H9 (cell line): ENCODE results near the gene TFB1M. TPM values are rescaled to one million over a fixed set of nuclear protein-coding genes. Genes with fewer than 3 reads are reported as not detected.

Source experiments
- DNase-seq: peaks from one replicate; pipeline ENCODE4 v3.0.0-alpha.2; 2017
- H2AFZ ChIP-seq: one replicate; pipeline ENCODE4 v1.6.1; 2013; ENCODE audit warnings: mild to moderate bottlenecking, low read length, control low read depth, moderate library complexity
- H2AK5ac ChIP-seq: 2 replicates; pipeline ENCODE4 v1.6.1; 2013; ENCODE audit warnings: low read length, control low read depth, mixed read lengths; ENCODE audit not compliant: insufficient read length
- H2BK120ac ChIP-seq: one replicate; pipeline ENCODE4 v1.6.1; 2013; ENCODE audit warnings: low read depth, mild to moderate bottlenecking, low read length, control low read depth, inconsistent platforms; ENCODE audit not compliant: poor library complexity, severe bottlenecking
- H2BK12ac ChIP-seq: 2 replicates; pipeline ENCODE4 v1.6.1; 2013; ENCODE audit warnings: low read length, control low read depth, mixed read lengths, low read depth; ENCODE audit not compliant: insufficient read length
- H2BK15ac ChIP-seq: 2 replicates; pipeline ENCODE4 v1.6.1; 2013; ENCODE audit warnings: low read depth, low read length, control low read depth
- H2BK20ac ChIP-seq: one replicate; pipeline ENCODE4 v1.6.1; 2013; ENCODE audit warnings: low read depth, mild to moderate bottlenecking, low read length, control low read depth, inconsistent platforms; ENCODE audit not compliant: poor library complexity, severe bottlenecking
- H2BK5ac ChIP-seq: 2 replicates; pipeline ENCODE4 v1.6.1; 2013; ENCODE audit warnings: low read length, control low read depth, mixed read lengths; ENCODE audit not compliant: insufficient read length
- H3K14ac ChIP-seq: 2 replicates; pipeline ENCODE4 v1.6.1; 2013; ENCODE audit warnings: low read length, control low read depth; ENCODE audit not compliant: insufficient read depth
- H3K18ac ChIP-seq: 2 replicates; pipeline ENCODE4 v1.6.1; 2013; ENCODE audit warnings: low read depth, mild to moderate bottlenecking, mixed read lengths, low read length, control low read depth; ENCODE audit not compliant: insufficient read length
- H3K23ac ChIP-seq: 2 replicates; pipeline ENCODE4 v1.6.1; 2013; ENCODE audit warnings: low read length, control low read depth, mixed read lengths, low read depth; ENCODE audit not compliant: insufficient read length
- H3K23me2 ChIP-seq: 2 replicates; pipeline ENCODE4 v1.6.1; 2013; ENCODE audit warnings: low read depth, mild to moderate bottlenecking, mixed read lengths, low read length, control low read depth; ENCODE audit not compliant: insufficient read length, poor library complexity, severe bottlenecking
- H3K27ac ChIP-seq: 2 replicates; pipeline ENCODE4 v1.5.1; 2013; ENCODE audit warnings: low read length, control low read depth, mixed read lengths, low read depth; ENCODE audit not compliant: insufficient read length
- H3K27me3 ChIP-seq: 2 replicates; pipeline ENCODE4 v1.6.1; 2013; ENCODE audit warnings: low read length, control low read depth, inconsistent platforms; ENCODE audit not compliant: insufficient read depth
- H3K4ac ChIP-seq: 2 replicates; pipeline ENCODE4 v1.6.1; 2013; ENCODE audit warnings: low read depth, mild to moderate bottlenecking, control low read depth, inconsistent platforms, low read length, moderate library complexity
- H3K4me1 ChIP-seq: 2 replicates; pipeline ENCODE4 v1.6.1; 2013; ENCODE audit warnings: low read length, control low read depth, inconsistent platforms; ENCODE audit not compliant: insufficient read depth
- H3K4me2 ChIP-seq: 2 replicates; pipeline ENCODE4 v1.6.1; 2013; ENCODE audit warnings: low read length, control low read depth, mixed read lengths; ENCODE audit not compliant: insufficient read length, insufficient read depth
- H3K56ac ChIP-seq: 2 replicates; pipeline ENCODE4 v1.6.1; 2013; ENCODE audit warnings: low read depth, mild to moderate bottlenecking, mixed read lengths, low read length, control low read depth; ENCODE audit not compliant: insufficient read length
- H3K79me1 ChIP-seq: 2 replicates; pipeline ENCODE4 v1.6.1; 2013; ENCODE audit warnings: low read depth, mild to moderate bottlenecking, moderate library complexity, low read length, control low read depth, inconsistent platforms; ENCODE audit not compliant: insufficient read depth, poor library complexity, severe bottlenecking
- H3K79me2 ChIP-seq: 2 replicates; pipeline ENCODE4 v1.6.1; 2013; ENCODE audit warnings: low read length, control low read depth, inconsistent platforms; ENCODE audit not compliant: insufficient read depth
- H3K9ac ChIP-seq: 2 replicates; pipeline ENCODE4 v1.6.1; 2013; ENCODE audit warnings: low read length, control low read depth, mixed read lengths; ENCODE audit not compliant: insufficient read length; ENCODE audit errors: extremely low read depth
- H3K9me3 ChIP-seq: one replicate; pipeline ENCODE4 v1.6.1; 2013; ENCODE audit warnings: low read depth, low read length, inconsistent platforms; ENCODE audit not compliant: control insufficient read depth
- H3T11ph ChIP-seq: one replicate; pipeline ENCODE4 v1.6.1; 2013; ENCODE audit warnings: mild to moderate bottlenecking, low read length, control low read depth, inconsistent platforms
- H4K20me1 ChIP-seq: one replicate; pipeline ENCODE4 v1.6.1; 2013; ENCODE audit not compliant: control insufficient read depth, insufficient read length, insufficient read depth
- H4K5ac ChIP-seq: 2 replicates; pipeline ENCODE4 v1.6.1; 2013; ENCODE audit warnings: low read depth, mild to moderate bottlenecking, mixed read lengths, low read length, control low read depth; ENCODE audit not compliant: insufficient read length
- H4K8ac ChIP-seq: replicated peaks from 2 replicates; pipeline ENCODE4 v1.6.1; 2013; ENCODE audit warnings: low read length, control low read depth, mixed read lengths, low read depth; ENCODE audit not compliant: insufficient read length
- H4K91ac ChIP-seq: 2 replicates; pipeline ENCODE4 v1.6.1; 2013; ENCODE audit warnings: low read depth, mild to moderate bottlenecking, moderate library complexity, mixed read lengths, low read length, control low read depth; ENCODE audit not compliant: insufficient read length
- H3K27ac Mint-ChIP-seq, 3 experiments: 2 replicates in 2 of 3; 3 replicates in 1 of 3; pipeline ENCODE4 v1.8.0; 2020 to 2021; ENCODE audit warnings: mixed read lengths in 3 of 3, mild to moderate bottlenecking in 1 of 3, moderate library complexity in 1 of 3
- H3K27me3 Mint-ChIP-seq: 2 replicates; pipeline ENCODE4 v1.8.0; 2021; ENCODE audit warnings: low read depth, mild to moderate bottlenecking, moderate library complexity, mixed read lengths
- H3K36me3 Mint-ChIP-seq, 3 experiments: 2 replicates in 2 of 3; 3 replicates in 1 of 3; pipeline ENCODE4 v1.8.0; 2020 to 2021; ENCODE audit warnings: low read depth in 3 of 3, mixed read lengths in 3 of 3; ENCODE audit not compliant: insufficient read depth in 1 of 3
- H3K4me1 Mint-ChIP-seq, 2 experiments: 2 replicates each; pipeline ENCODE4 v1.8.0; 2020; ENCODE audit warnings: mixed read lengths in 2 of 2
- H3K4me3 Mint-ChIP-seq, 2 experiments: 2 replicates in 1 of 2; 3 replicates in 1 of 2; pipeline ENCODE4 v1.8.0; 2020 to 2021; ENCODE audit warnings: mild to moderate bottlenecking in 2 of 2, mixed read lengths in 2 of 2, moderate library complexity in 1 of 2
- H3K9me3 Mint-ChIP-seq, 2 experiments: 2 replicates in 1 of 2; 3 replicates in 1 of 2; pipeline ENCODE4 v1.8.0; 2020; ENCODE audit warnings: mild to moderate bottlenecking in 2 of 2, mixed read lengths in 2 of 2, moderate library complexity in 1 of 2
- whole genome bisulfite sequencing: extraction: QIAGEN DNeasy Blood & Tissue Kit; methylation state at CpG from one replicate; pipeline ENCODE4 v1.1.7; 2013; ENCODE audit warnings: missing lambda C conversion rate, low lambda C conversion rate, mixed read lengths; ENCODE audit not compliant: insufficient read length; ENCODE audit errors: extremely low coverage; 5-methylcytosine and 5-hydroxymethylcytosine counted together
- total RNA-seq: library from RNA; stranded (reverse); gene quantifications from 2 replicates; pipeline ENCODE4 v1.2.1, GENCODE V29; 2021
- TF ChIP-seq, protein P1 (sequence below): fragments of 200-600 bp; sonication (generic); conservative IDR thresholded peaks from 3 replicates; pipeline ENCODE4 v1.8.0; 2021; ENCODE audit warnings: antibody characterized with exemption, mild to moderate bottlenecking

TFB1M gene
- total RNA-seq, 1 experiment from 2014 or later: 28.6 TPM

GRCh38 chr6:155291291-155291690, 23.0 kb downstream of the TFB1M start:
- no peaks in the 10 kb centered on the region for H3K79me2 ChIP-seq
- H2AFZ ChIP-seq: no peak overlapping the region
- TF ChIP-seq, protein P1, sequence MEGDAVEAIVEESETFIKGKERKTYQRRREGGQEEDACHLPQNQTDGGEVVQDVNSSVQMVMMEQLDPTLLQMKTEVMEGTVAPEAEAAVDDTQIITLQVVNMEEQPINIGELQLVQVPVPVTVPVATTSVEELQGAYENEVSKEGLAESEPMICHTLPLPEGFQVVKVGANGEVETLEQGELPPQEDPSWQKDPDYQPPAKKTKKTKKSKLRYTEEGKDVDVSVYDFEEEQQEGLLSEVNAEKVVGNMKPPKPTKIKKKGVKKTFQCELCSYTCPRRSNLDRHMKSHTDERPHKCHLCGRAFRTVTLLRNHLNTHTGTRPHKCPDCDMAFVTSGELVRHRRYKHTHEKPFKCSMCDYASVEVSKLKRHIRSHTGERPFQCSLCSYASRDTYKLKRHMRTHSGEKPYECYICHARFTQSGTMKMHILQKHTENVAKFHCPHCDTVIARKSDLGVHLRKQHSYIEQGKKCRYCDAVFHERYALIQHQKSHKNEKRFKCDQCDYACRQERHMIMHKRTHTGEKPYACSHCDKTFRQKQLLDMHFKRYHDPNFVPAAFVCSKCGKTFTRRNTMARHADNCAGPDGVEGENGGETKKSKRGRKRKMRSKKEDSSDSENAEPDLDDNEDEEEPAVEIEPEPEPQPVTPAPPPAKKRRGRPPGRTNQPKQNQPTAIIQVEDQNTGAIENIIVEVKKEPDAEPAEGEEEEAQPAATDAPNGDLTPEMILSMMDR: no peak
- Mint-ChIP-seq H3K4me1 (peaks cover 0 to 2% of the 10 kb centered on the region in 2 experiments; a peak in 2 of 4 replicates), H3K27me3 (no peaks in the 10 kb centered on the region), H3K27ac (peak overlapping the region in 1 of 3 experiments; percentile 37; a peak in 1 of 7 replicates), H3K36me3 (peaks cover 36 to 69% (median 65%) of the 10 kb centered on the region in 3 experiments), H3K9me3 (no peaks in the 10 kb centered on the region), H3K4me3 (no peak overlapping the region)
- H3K4me1 ChIP-seq: no peaks in the 10 kb centered on the region
- H3K56ac ChIP-seq: no peak overlapping the region
- no peak for DNase-seq
- H3K18ac ChIP-seq: no peak overlapping the region
- no peak overlapping the region for H4K5ac ChIP-seq
- no peak overlapping the region for H2BK15ac ChIP-seq
- no peak overlapping the region for H3K9ac ChIP-seq
- no peaks in the 10 kb centered on the region for H4K20me1 ChIP-seq
- H3K4ac ChIP-seq: no peak overlapping the region
- H2BK12ac ChIP-seq: no peak overlapping the region
- peaks cover 3% of the 10 kb centered on the region for H3K23me2 ChIP-seq
- H3T11ph ChIP-seq: no peak overlapping the region
- no peak overlapping the region for H4K8ac ChIP-seq
- H3K4me2 ChIP-seq: no peak overlapping the region
- no peaks in the 10 kb centered on the region for H3K79me1 ChIP-seq
- no peak overlapping the region for H3K23ac ChIP-seq
- H3K9me3 ChIP-seq: no peaks in the 10 kb centered on the region
- H3K27ac ChIP-seq: no peak overlapping the region
- H2BK20ac ChIP-seq: no peak overlapping the region
- H2BK120ac ChIP-seq: no peak overlapping the region
- H2BK5ac ChIP-seq: no peak overlapping the region
- no peak overlapping the region for H4K91ac ChIP-seq
- WGBS: no CpG with 5 or more reads among the region's 3 CpGs
- no peak overlapping the region for H3K14ac ChIP-seq
- H2AK5ac ChIP-seq: no peak overlapping the region
- no peaks in the 10 kb centered on the region for H3K27me3 ChIP-seq
